Astrocyte (in vitro differentiated cells and primary cell): Measurements from ENCODE around the gene ZNF213. TPM values are rescaled to one million over a fixed set of nuclear protein-coding genes. Genes with fewer than 3 reads are reported as not detected.

Experiments used
- DNase-seq: peaks from one replicate; pipeline ENCODE4 v3.0.0-alpha.2; 2010; ENCODE audit warnings: low read depth
- FAIRE-seq: peaks from 2 replicates; lab custom pipeline; 2011; peaks lifted over from hg19 to GRCh38; lab: Jason Lieb, UNC
- H2AFZ ChIP-seq: 2 replicates; pipeline ENCODE4 v1.6.0; 2012; ENCODE audit warnings: low read depth, low read length, inconsistent platforms
- H3K27ac ChIP-seq: 2 replicates; pipeline ENCODE4 v1.5.1; 2011; ENCODE audit warnings: low read depth, low read length, inconsistent platforms
- H3K27me3 ChIP-seq: 2 replicates; pipeline ENCODE4 v1.6.0; 2011; ENCODE audit warnings: low read length, inconsistent platforms; ENCODE audit not compliant: insufficient read depth
- H3K36me3 ChIP-seq: 2 replicates; pipeline ENCODE4 v1.5.1; 2011; ENCODE audit warnings: low read length, inconsistent platforms; ENCODE audit not compliant: insufficient read depth
- H3K4me1 ChIP-seq: 2 replicates; pipeline ENCODE4 v1.5.1; 2011; ENCODE audit warnings: low read length, inconsistent platforms; ENCODE audit not compliant: insufficient read depth
- H3K4me2 ChIP-seq: 2 replicates; pipeline ENCODE4 v1.6.0; 2012; ENCODE audit warnings: low read length, inconsistent platforms
- H3K4me3 ChIP-seq: 2 replicates; pipeline ENCODE4 v1.5.1; 2011; ENCODE audit warnings: low read depth, mild to moderate bottlenecking, low read length, inconsistent platforms; ENCODE audit not compliant: insufficient read depth
- H3K79me2 ChIP-seq: 2 replicates; pipeline ENCODE4 v1.6.0; 2012; ENCODE audit warnings: mild to moderate bottlenecking, low read length, inconsistent platforms; ENCODE audit not compliant: insufficient read depth
- H3K9ac ChIP-seq: 2 replicates; pipeline ENCODE4 v1.6.0; 2012; ENCODE audit warnings: mild to moderate bottlenecking, low read length, inconsistent platforms
- H3K9me3 ChIP-seq: 2 replicates; pipeline ENCODE4 v1.5.1; 2012; ENCODE audit warnings: low read depth, mild to moderate bottlenecking, low read length, inconsistent platforms; ENCODE audit not compliant: insufficient read depth
- H4K20me1 ChIP-seq: 2 replicates; pipeline ENCODE4 v1.6.0; 2012; ENCODE audit warnings: low read length, inconsistent platforms; ENCODE audit not compliant: insufficient read depth
- H3K27ac Mint-ChIP-seq: one replicate; pipeline ENCODE4 v1.8.0; 2021; ENCODE audit warnings: mild to moderate bottlenecking, mixed read lengths; ENCODE audit not compliant: unreplicated experiment
- H3K27me3 Mint-ChIP-seq: one replicate; pipeline ENCODE4 v1.8.0; 2021; ENCODE audit warnings: low read depth, mixed read lengths; ENCODE audit not compliant: unreplicated experiment
- H3K36me3 Mint-ChIP-seq: one replicate; pipeline ENCODE4 v1.8.0; 2021; ENCODE audit warnings: low read depth, mixed read lengths; ENCODE audit not compliant: unreplicated experiment
- H3K4me1 Mint-ChIP-seq: one replicate; pipeline ENCODE4 v1.8.0; 2021; ENCODE audit warnings: low read depth, mixed read lengths; ENCODE audit not compliant: unreplicated experiment
- H3K4me3 Mint-ChIP-seq: one replicate; pipeline ENCODE4 v1.8.0; 2021; ENCODE audit warnings: mild to moderate bottlenecking, moderate library complexity, mixed read lengths; ENCODE audit not compliant: unreplicated experiment
- H3K9me3 Mint-ChIP-seq: one replicate; pipeline ENCODE4 v1.8.0; 2021; ENCODE audit warnings: mild to moderate bottlenecking, mixed read lengths; ENCODE audit not compliant: unreplicated experiment
- CTCF ChIP-seq: IDR thresholded peaks from 2 replicates; pipeline ENCODE4 v1.5.1; 2011; ENCODE audit warnings: low read depth, mild to moderate bottlenecking, inconsistent platforms, low read length, moderate library complexity; ENCODE audit not compliant: insufficient read depth
- EZH2 ChIP-seq: IDR thresholded peaks from 2 replicates; pipeline ENCODE4 v1.6.1; 2012; ENCODE audit warnings: mild to moderate bottlenecking, low read length, inconsistent platforms; ENCODE audit not compliant: insufficient read depth
- total RNA-seq: library from RNA; stranded (reverse); gene quantifications from 2 replicates; pipeline ENCODE4 v1.2.1, GENCODE V29; 2021

Gene ZNF213
- total RNA-seq, 1 donor from 2014 or later = 12.0 TPM

- TF ChIP-seq CTCF (no peak), EZH2 (no peak)
- no peak overlapping the region for H3K4me3 ChIP-seq
- H3K27ac ChIP-seq = no peak overlapping the region
- no peak for DNase-seq
- H3K36me3 ChIP-seq = no peaks in the 10 kb centered on the region
- Mint-ChIP-seq H3K27me3 (peaks cover 7% of the 10 kb centered on the region), H3K4me1 (no peaks in the 10 kb centered on the region), H3K27ac (no peak overlapping the region), H3K4me3 (no peak overlapping the region), H3K36me3 (peaks cover 8% of the 10 kb centered on the region), H3K9me3 (no peaks in the 10 kb centered on the region)
- H4K20me1 ChIP-seq = no peaks in the 10 kb centered on the region
- no peak overlapping the region for H3K4me2 ChIP-seq
- H3K4me1 ChIP-seq = peaks cover 2% of the 10 kb centered on the region
- H2AFZ ChIP-seq = no peak overlapping the region
- no peak overlapping the region for H3K9ac ChIP-seq
- H3K79me2 ChIP-seq = no peaks in the 10 kb centered on the region
- H3K27me3 ChIP-seq = no peaks in the 10 kb centered on the region
- no peaks in the 10 kb centered on the region for H3K9me3 ChIP-seq
- no peak for FAIRE-seq
Measured at GRCh38 chr16:3147046-3147756, 12.4 kb downstream of the ZNF213 start.

GRCh38 chr16:3147757-3148104 is 12.9 kb downstream of the ZNF213 start:
- no peaks in the 10 kb centered on the region for H3K4me1 Mint-ChIP-seq
- peaks cover 4% of the 10 kb centered on the region for H3K36me3 Mint-ChIP-seq
- no peaks in the 10 kb centered on the region for H3K9me3 ChIP-seq
- H3K4me1 ChIP-seq = peaks cover 2% of the 10 kb centered on the region
- no peak overlapping the region for H2AFZ ChIP-seq
- no peak overlapping the region for H3K4me3 Mint-ChIP-seq
- H3K4me3 ChIP-seq = no peak overlapping the region
- no peak for TF ChIP-seq CTCF
- no peaks in the 10 kb centered on the region for H3K79me2 ChIP-seq
- DNase-seq = no peak
- H3K27ac ChIP-seq = no peak overlapping the region
- peaks cover 7% of the 10 kb centered on the region for H3K27me3 Mint-ChIP-seq
- H3K4me2 ChIP-seq = no peak overlapping the region
- H3K9me3 Mint-ChIP-seq = no peaks in the 10 kb centered on the region
- no peak overlapping the region for H3K27ac Mint-ChIP-seq
- no peak overlapping the region for H3K9ac ChIP-seq
- no peak for FAIRE-seq
- no peaks in the 10 kb centered on the region for H3K36me3 ChIP-seq
- peaks cover 4% of the 10 kb centered on the region for H4K20me1 ChIP-seq
- H3K27me3 ChIP-seq = no peaks in the 10 kb centered on the region
